Tibial artery (tissue), 4 donors: ENCODE data around the gene PRICKLE2.
"Not testable (repeated sequence)": the region's sequence is repeated elsewhere in the genome, so short reads cannot be mapped to it uniquely, and the experiment has no call there.

Experiments
- DNase-seq, 2 donors: peaks; one replicate each; pipeline ENCODE4 v3.0.0-alpha.2; 2019
- H3K27ac ChIP-seq, 2 donors: fragments of 200-600 bp; sonication (generic) in 1 of 2; 1 replicate in 1 of 2; 2 replicates in 1 of 2; pipeline ENCODE4 v1.5.1; 2018 to 2019; ENCODE audit warnings: mild to moderate bottlenecking in 1 of 2
- H3K27me3 ChIP-seq, 2 donors: fragments of 200-600 bp; sonication (generic) in 1 of 2; one replicate each; pipeline versions ENCODE4 v1.5.1 to v1.6.0; 2016 to 2019
- H3K36me3 ChIP-seq, 3 donors: fragments of 200-600 bp; sonication (generic) in 2 of 3; one replicate each; pipeline ENCODE4 v1.5.1; 2016 to 2019; ENCODE audit warnings: mild to moderate bottlenecking in 2 of 3
- H3K4me1 ChIP-seq, 4 donors: fragments of 200-600 bp; sonication (generic) in 2 of 4; 1 replicate in 3 of 4; 2 replicates in 1 of 4; pipeline ENCODE4 v1.5.1; 2016 to 2019
- H3K4me3 ChIP-seq, 2 donors: fragments of 200-600 bp; sonication (generic) in 1 of 2; 1 replicate in 1 of 2; 2 replicates in 1 of 2; pipeline ENCODE4 v1.5.1; 2018 to 2019; ENCODE audit warnings: mild to moderate bottlenecking in 2 of 2
- H3K9me3 ChIP-seq, 3 donors: fragments of 200-600 bp; sonication (generic) in 1 of 3; one replicate each; pipeline ENCODE4 v1.5.1; 2016 to 2019
- intact Hi-C: fragments of 100-400 bp; cut with DNase I; formaldehyde crosslinking; loops from one replicate; pipeline ENCODE4 v1.15.0; 2023; ENCODE audit warnings: low total_unique reads
- TF ChIP-seq, protein P1 (sequence below), 2 experiments: fragments of 200-600 bp in 1 of 2; fragments of 450-650 bp in 1 of 2; IDR thresholded peaks; one replicate each; pipeline ENCODE4 v1.5.1; 2017 to 2019; ENCODE audit warnings: antibody characterized with exemption in 2 of 2, mild to moderate bottlenecking in 1 of 2, moderate library complexity in 1 of 2

The PRICKLE2 gene

DNA sequence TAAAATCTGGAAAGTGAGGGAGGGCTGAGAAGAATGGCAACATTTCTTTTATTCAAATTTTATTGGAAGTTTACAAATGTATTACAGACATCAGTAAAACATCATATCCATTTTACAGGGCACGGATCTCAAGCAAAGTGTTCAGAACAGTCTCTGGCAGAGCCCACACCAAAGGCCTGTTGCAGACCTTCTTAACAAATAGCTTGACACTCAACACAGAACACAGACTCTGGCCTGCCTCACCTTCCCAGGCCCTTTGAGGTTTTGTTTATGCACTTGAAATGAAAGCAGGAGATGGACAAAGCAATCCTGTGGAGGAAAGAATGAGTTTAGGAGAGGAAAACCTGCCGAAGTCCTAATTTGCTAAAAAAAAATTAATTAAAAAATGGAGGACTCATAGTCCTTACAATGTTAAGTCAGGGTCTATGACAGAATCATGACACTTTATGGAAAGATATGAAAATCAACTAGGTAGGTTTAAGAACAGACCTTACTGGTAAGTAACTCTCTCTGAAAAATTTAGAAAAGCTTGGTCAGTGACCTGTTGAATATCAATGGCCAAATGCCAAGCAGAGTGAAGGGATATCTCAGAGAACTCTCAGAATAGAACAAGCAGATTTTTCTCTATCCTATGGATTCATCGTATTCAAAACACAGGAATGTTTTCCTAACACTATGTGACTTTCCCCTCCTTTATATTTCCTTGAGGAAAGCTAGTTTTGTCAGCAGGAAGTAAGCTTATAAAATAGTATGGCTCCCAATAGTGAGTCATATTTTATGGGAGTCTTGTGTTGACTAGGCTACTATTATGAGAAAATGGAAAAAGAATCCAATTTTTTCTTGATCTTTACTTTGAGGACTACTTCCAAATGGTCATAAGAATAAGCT is 131.2 kb downstream of the PRICKLE2 start:
- intact Hi-C loops, result no loop called here
- peaks cover 10 to 30% (median 23%) of the 10 kb centered on the region in 3 donors for H3K36me3 ChIP-seq
- no peak for DNase-seq
- no peak overlapping the region for H3K27ac ChIP-seq
- H3K9me3 ChIP-seq, result no peaks in the 10 kb centered on the region
- TF ChIP-seq, protein P1, sequence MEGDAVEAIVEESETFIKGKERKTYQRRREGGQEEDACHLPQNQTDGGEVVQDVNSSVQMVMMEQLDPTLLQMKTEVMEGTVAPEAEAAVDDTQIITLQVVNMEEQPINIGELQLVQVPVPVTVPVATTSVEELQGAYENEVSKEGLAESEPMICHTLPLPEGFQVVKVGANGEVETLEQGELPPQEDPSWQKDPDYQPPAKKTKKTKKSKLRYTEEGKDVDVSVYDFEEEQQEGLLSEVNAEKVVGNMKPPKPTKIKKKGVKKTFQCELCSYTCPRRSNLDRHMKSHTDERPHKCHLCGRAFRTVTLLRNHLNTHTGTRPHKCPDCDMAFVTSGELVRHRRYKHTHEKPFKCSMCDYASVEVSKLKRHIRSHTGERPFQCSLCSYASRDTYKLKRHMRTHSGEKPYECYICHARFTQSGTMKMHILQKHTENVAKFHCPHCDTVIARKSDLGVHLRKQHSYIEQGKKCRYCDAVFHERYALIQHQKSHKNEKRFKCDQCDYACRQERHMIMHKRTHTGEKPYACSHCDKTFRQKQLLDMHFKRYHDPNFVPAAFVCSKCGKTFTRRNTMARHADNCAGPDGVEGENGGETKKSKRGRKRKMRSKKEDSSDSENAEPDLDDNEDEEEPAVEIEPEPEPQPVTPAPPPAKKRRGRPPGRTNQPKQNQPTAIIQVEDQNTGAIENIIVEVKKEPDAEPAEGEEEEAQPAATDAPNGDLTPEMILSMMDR (IDR thresholded peaks at IDR 0.05), result no peak
- H3K4me3 ChIP-seq, result no peak overlapping the region
- H3K27me3 ChIP-seq, result no peaks in the 10 kb centered on the region
- H3K4me1 ChIP-seq, result no peaks in the 10 kb centered on the region

- intact Hi-C loops, result no loop called here
- peaks cover 0 to 6% (median 0%) of the 10 kb centered on the region in 4 donors for H3K4me1 ChIP-seq
- no peaks in the 10 kb centered on the region for H3K27me3 ChIP-seq
- no peaks in the 10 kb centered on the region for H3K9me3 ChIP-seq
- DNase-seq, result no peak
- TF ChIP-seq, protein P1 (IDR thresholded peaks at IDR 0.05), result no peak
- no peak overlapping the region for H3K27ac ChIP-seq
- H3K4me3 ChIP-seq, result no peak overlapping the region
- peaks cover 7 to 24% (median 17%) of the 10 kb centered on the region in 3 donors for H3K36me3 ChIP-seq
Measured at GRCh38 chr3:64093211-64093610, 132.1 kb downstream of the PRICKLE2 start.

GRCh38 chr3:64091501-64091900 is 133.8 kb downstream of the PRICKLE2 start:
- no peak overlapping the region for H3K4me3 ChIP-seq
- H3K27ac ChIP-seq, result no peak overlapping the region
- H3K4me1 ChIP-seq, result peaks cover 0 to 6% (median 0%) of the 10 kb centered on the region in 4 donors
- H3K27me3 ChIP-seq, result no peaks in the 10 kb centered on the region
- H3K36me3 ChIP-seq, result peaks cover 0 to 19% (median 9%) of the 10 kb centered on the region in 3 donors
- no peak for DNase-seq
- H3K9me3 ChIP-seq, result no peaks in the 10 kb centered on the region
- intact Hi-C loops, result no loop called here
- TF ChIP-seq, protein P1 (IDR thresholded peaks at IDR 0.05), result no peak

GRCh38 chr3:64089386-64089785 is 135.9 kb downstream of the PRICKLE2 start:
- H3K27ac ChIP-seq, H3K36me3 ChIP-seq, H3K9me3 ChIP-seq, H3K4me1 ChIP-seq, DNase-seq, intact Hi-C loops, H3K4me3 ChIP-seq, H3K27me3 ChIP-seq: not testable (repeated sequence)

DNA sequence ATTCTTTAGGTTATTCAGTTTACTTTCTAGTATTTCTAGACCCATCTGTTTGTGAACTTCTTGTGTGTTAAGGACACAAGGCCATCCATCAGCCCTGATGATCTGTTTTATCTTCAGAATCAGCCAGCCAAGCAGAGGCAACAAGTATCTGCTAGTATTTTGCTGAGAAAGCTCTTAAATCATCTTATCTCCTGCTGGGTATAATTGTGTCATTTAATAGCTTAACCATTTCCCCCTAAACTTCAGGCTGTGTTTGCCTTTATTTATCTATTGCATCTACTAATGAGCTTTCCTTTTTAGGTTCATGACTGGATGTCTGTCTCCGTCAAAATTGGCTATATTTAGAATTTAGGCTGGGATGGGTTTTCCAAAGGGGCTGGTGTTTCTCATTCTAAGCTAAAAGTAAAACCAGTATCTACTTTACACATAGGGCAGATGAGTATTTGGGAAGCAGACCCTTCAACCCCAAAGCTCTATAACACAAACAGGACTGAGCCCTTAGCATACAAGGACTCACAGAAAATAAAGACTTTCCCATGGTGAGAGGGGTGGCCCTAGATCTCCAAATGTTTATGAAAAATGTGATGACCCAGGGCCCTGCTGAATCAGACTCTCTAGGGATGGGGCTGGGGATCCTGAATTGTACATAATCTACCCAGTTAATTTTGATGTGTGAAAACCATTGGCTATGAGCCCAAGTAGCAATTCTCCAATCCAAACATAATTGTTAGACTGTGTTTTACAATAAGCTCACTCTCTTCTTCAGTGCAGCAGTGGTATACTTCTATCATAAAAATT is 136.7 kb downstream of the PRICKLE2 start:
- TF ChIP-seq, protein P1 (IDR thresholded peaks at IDR 0.05), result no peak
- intact Hi-C loops, result no loop called here
- Histone ChIP-seq H3K9me3 (peaks cover 0 to 4% (median 0%) of the 10 kb centered on the region in 3 donors), H3K27ac (no peak overlapping the region), H3K36me3 (no peaks in the 10 kb centered on the region), H3K27me3 (no peaks in the 10 kb centered on the region), H3K4me1 (peaks cover 0 to 6% (median 0%) of the 10 kb centered on the region in 4 donors), H3K4me3 (no peak overlapping the region)
- no peak for DNase-seq
